ENCODE measurements around the gene TNFRSF8. TPM values are rescaled to one million over a fixed set of nuclear protein-coding genes. Genes with fewer than 3 reads are reported as not detected.

TNFRSF8 gene
- total RNA-seq, 1 donor from 2014 or later = 0.35 TPM

DNA sequence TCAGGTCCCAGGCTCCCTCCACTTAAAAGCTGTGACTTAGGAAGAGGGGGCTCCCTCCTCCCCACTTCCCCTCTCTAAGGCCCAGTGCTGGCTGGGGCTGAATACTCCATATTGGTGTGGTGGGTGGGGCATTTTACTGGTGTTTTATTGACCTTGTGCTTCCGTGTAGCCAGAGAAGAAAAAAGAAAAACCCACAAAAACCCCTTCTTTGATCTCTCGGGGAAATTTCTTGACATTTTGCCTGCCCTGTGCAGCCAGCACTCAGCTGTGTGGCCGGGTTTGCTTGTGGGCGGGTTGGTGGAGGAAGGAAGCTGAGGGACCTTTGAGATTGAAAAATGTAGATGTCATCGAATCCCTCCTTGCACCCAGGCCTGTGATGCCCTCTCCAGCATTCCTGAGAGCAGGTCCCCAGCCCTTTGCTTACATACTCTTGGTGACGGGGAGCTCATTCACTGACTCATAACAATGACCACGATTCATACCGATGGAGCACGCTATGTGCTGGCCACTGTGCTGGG, 24.8 kb downstream of the TNFRSF8 start:
- DNase-seq (ENCODE audit: low read depth) = no peak
- TF ChIP-seq, protein P1, sequence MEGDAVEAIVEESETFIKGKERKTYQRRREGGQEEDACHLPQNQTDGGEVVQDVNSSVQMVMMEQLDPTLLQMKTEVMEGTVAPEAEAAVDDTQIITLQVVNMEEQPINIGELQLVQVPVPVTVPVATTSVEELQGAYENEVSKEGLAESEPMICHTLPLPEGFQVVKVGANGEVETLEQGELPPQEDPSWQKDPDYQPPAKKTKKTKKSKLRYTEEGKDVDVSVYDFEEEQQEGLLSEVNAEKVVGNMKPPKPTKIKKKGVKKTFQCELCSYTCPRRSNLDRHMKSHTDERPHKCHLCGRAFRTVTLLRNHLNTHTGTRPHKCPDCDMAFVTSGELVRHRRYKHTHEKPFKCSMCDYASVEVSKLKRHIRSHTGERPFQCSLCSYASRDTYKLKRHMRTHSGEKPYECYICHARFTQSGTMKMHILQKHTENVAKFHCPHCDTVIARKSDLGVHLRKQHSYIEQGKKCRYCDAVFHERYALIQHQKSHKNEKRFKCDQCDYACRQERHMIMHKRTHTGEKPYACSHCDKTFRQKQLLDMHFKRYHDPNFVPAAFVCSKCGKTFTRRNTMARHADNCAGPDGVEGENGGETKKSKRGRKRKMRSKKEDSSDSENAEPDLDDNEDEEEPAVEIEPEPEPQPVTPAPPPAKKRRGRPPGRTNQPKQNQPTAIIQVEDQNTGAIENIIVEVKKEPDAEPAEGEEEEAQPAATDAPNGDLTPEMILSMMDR (conservative IDR thresholded peaks at IDR 0.05; ENCODE audit: low read depth, low read length) = no peak
- no peak overlapping the region for H3K4me3 ChIP-seq (ENCODE audit: low read depth, low read length)

DNA sequence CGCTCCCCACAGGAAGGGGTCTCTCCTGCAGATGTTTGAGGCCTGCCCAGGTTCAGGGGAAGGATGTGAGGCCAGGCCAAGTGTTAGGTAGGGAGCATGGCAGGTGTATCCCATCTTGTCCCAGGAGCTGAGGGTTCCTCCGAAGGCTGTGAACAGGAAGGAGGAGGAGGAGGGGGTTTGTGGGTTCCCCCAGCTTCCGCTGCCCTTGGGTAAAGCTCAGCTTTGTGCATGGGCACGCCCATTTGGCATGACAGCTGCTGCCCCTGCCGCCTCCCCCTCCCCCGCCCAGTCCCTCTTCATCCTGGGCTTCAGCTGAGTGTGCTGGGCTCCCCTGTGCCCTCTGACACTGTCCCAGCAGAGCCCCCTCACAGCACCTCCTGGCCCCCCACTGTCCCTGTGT, 25.5 kb downstream of the TNFRSF8 start:
- TF ChIP-seq, protein P1 (conservative IDR thresholded peaks at IDR 0.05; ENCODE audit: low read depth, low read length) = no peak
- no peak overlapping the region for H3K4me3 ChIP-seq (ENCODE audit: low read depth, low read length)
- DNase-seq (ENCODE audit: low read depth) = no peak

DNA sequence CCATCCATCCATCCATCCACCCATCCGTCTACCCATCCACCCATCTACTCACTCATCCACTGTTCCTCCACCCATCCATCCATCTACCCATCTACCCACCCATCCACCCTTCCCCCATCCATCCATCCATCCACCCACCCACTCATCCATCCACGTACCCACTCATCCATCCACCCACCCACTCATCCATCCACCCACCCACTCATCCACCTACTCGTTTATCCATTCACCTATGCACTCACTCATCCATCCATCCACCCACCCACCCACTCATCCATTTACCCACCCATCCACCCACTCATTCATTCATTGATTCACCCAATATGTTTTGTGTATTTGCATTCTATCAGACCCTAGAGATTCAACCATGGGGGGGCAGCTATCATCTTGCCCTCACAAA, 27.2 kb downstream of the TNFRSF8 start:
- TF ChIP-seq, protein P1 (conservative IDR thresholded peaks at IDR 0.05; ENCODE audit: low read depth, low read length) = no peak
- no peak for DNase-seq (ENCODE audit: low read depth)
- no peak overlapping the region for H3K4me3 ChIP-seq (ENCODE audit: low read depth, low read length)

DNA sequence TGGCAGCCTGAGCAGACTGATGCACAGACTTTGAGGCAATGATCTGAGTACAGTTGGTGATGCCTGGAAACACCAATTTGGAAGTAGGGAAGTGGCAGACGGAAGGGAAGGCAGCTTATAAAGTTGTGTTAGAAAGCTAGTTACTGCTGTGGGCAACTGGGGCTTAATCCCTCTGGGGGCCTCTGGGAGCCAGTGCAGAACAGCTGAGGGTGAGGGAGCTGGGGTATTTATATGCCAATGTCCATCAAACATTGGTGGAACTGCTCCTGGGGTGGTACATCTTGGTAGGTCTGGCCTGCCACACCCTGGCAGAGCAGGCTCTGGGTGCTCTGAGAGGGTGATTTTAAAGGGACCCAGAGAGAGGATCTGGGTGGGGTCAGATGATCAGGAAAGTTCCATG, 28.1 kb downstream of the TNFRSF8 start:
- TF ChIP-seq, protein P1 (conservative IDR thresholded peaks at IDR 0.05; ENCODE audit: low read depth, low read length) = no peak
- H3K4me3 ChIP-seq (ENCODE audit: low read depth, low read length) = no peak overlapping the region
- no peak for DNase-seq (ENCODE audit: low read depth)

DNA sequence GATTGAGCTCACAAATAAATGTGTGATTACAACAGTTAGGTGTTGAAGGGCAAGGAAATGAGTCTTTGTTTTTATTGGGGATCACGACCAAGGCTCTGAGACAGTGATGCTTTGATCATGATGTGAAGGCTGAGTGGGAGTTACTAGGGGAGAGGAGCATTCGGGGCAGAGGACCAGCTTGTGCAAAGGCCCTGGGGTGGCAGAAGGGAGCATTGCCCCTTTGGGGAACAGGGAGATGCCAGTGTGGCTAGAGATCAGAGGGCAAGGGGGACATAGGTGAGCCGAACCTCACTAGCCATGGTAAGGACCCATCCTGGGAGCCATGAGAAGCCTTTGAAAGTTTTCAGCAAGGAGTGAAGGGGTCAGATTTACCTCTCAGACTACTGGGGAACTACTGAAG, 31.1 kb downstream of the TNFRSF8 start:
- DNase-seq (ENCODE audit: low read depth) = no peak
- no peak overlapping the region for H3K4me3 ChIP-seq (ENCODE audit: low read depth, low read length)
- TF ChIP-seq, protein P1 (conservative IDR thresholded peaks at IDR 0.05; ENCODE audit: low read depth, low read length) = no peak

DNA sequence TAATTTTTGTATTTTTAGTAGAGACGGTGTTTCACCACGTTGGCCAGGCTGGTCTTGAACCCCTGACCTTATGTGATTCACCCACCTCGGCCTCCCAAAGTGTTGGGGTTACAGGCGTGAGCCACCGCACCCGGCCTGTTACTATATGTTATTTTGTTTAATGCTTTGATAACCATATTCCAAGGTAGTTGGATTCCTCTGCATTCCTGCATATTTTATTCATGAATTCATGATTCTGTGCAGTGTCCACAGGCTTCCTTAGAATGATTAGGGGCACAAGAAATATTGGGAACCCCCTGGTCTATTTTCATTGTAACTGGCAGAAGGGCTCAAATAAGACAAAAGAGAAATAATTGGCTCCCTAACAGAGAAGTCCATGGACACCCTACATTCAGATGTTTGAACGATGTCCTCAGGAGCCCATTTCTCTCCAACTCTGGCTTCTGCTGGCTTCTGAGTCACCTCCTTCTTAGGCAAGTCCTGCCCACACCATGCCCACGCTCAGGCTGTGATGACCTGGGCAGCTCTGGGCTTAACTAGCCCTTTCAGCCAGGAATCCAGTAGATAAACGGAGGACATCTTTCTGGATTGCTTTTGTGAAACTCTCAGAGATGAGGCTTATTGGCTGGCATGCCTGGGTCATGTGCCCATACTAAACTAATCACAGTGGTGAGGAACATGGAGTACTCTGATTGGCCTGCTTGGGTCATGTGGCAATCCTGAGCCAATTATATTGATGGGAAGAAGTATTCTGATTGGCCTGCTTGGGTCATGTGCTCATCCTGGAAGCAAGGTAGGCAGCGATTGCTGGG, 32.6 kb downstream of the TNFRSF8 start:
- no peak for DNase-seq (ENCODE audit: low read depth)
- no peak overlapping the region for H3K4me3 ChIP-seq (ENCODE audit: low read depth, low read length)
- TF ChIP-seq, protein P1 (conservative IDR thresholded peaks at IDR 0.05; ENCODE audit: low read depth, low read length) = no peak

DNA sequence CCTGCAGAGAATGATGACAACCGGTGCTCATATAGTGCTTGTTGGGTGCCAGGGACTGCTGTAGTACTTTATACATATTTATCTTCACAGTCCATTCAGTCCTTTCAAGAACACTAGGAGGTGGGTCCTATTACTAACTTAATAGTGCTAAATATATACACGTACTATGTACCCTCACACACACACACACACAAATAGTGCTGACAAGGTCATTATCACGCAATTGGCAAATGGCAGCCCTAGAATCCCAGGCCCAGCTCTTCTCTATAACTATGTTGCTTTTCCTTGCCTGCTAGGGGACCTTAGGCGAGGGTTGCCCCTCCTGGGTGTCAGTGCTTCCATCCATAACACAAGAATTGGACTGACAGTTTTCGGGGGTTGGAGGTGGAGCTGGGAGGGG, 33.5 kb downstream of the TNFRSF8 start:
- H3K4me3 ChIP-seq (ENCODE audit: low read depth, low read length) = no peak overlapping the region
- TF ChIP-seq, protein P1 (conservative IDR thresholded peaks at IDR 0.05; ENCODE audit: low read depth, low read length) = no peak

More for the DNA sequence above, 33.5 kb downstream of the TNFRSF8 start:
- no peak for DNase-seq (ENCODE audit: low read depth)
